Kidney capillary endothelial cell (primary cell): ENCODE measurements around the gene CD44.

Source experiments
- DNase-seq: peaks from one replicate; pipeline ENCODE4 v3.0.0-alpha.2; 2018; ENCODE audit warnings: low spot score

The CD44 gene

GRCh38 chr11:35112056-35112845, 26.7 kb upstream of the CD44 start:
- DNase-seq, result no peak

GRCh38 chr11:35112846-35113105, 26.2 kb upstream of the CD44 start:
- no peak for DNase-seq

GRCh38 chr11:35114906-35115687, 23.9 kb upstream of the CD44 start:
- no peak for DNase-seq

- no peak for DNase-seq
These were observed 23.3 kb upstream of the CD44 start for GRCh38 chr11:35115688-35116030.

- no peak for DNase-seq
These were observed 22.7 kb upstream of the CD44 start for GRCh38 chr11:35116245-35116644.

GRCh38 chr11:35116762-35117640, 22.0 kb upstream of the CD44 start:
- DNase-seq, result no peak

GRCh38 chr11:35118906-35119305, 20.1 kb upstream of the CD44 start:
- DNase-seq, result no peak

- no peak for DNase-seq
These were observed 17.6 kb upstream of the CD44 start for GRCh38 chr11:35121326-35121865.

GRCh38 chr11:35122308-35122707, 16.7 kb upstream of the CD44 start:
- DNase-seq, result no peak

- no peak for DNase-seq
These were observed 12.7 kb upstream of the CD44 start for GRCh38 chr11:35126000-35126878.

GRCh38 chr11:35126879-35127581, 11.9 kb upstream of the CD44 start:
- no peak for DNase-seq

GRCh38 chr11:35127619-35128018, 11.4 kb upstream of the CD44 start:
- no peak for DNase-seq

- no peak for DNase-seq
These were observed 7.9 kb upstream of the CD44 start for GRCh38 chr11:35131094-35131493.

- DNase-seq, result no peak
These were observed 7.1 kb upstream of the CD44 start for GRCh38 chr11:35131886-35132285.

GRCh38 chr11:35133656-35134055, 5.3 kb upstream of the CD44 start:
- DNase-seq, result no peak

- DNase-seq, result no peak
These were observed 4.4 kb upstream of the CD44 start for GRCh38 chr11:35134403-35135148.

GRCh38 chr11:35135222-35135621, 3.7 kb upstream of the CD44 start:
- DNase-seq, result no peak

- DNase-seq, result no peak
These were observed 2.7 kb upstream of the CD44 start for GRCh38 chr11:35136311-35136710.

- no peak for DNase-seq
These were observed 913 bp upstream of the CD44 start for GRCh38 chr11:35138058-35138457.

GRCh38 chr11:35138606-35138942, 397 bp upstream of the CD44 start:
- no peak for DNase-seq
